Endothelial cell of umbilical vein (primary cell): ENCODE results near the gene BIN2. TPM values are rescaled to one million over a fixed set of nuclear protein-coding genes. Genes with fewer than 3 reads are reported as not detected.

Experiments used
- BruUV-seq: library from RNA; stranded (reverse); fragments of 400-500 nt; replicated peaks from 2 replicates; lab custom pipeline; 2021; lab: Mats Ljungman, UMichigan
- CTCF ChIA-PET: fragments of 300-600, 350-600 bp; sonication (Branson Sonifier 250); formaldehyde crosslinking; loops from one replicate; lab custom pipeline; 2021; ENCODE audit warnings: antibody characterized with exemption, inconsistent platforms; lab: Charles Lee
- POLR2A ChIA-PET: fragments of 300-600, 350-600 bp; sonication (Branson Sonifier 250); formaldehyde crosslinking; loops from one replicate; lab custom pipeline; 2021; ENCODE audit warnings: antibody characterized with exemption, inconsistent platforms; lab: Charles Lee
- DNase-seq: peaks from one replicate; pipeline ENCODE4 v3.0.0-alpha.2; 2011; ENCODE audit warnings: low read depth, low spot score
- FAIRE-seq: peaks from 2 replicates; lab custom pipeline; 2011; peaks lifted over from hg19 to GRCh38; lab: Jason Lieb, UNC
- H2AFZ ChIP-seq: 2 replicates; pipeline ENCODE4 v1.6.0; 2012; ENCODE audit warnings: low read depth, low read length, control low read depth, inconsistent platforms
- H3K27ac ChIP-seq: 2 replicates; pipeline ENCODE4 v1.5.1; 2011; ENCODE audit warnings: low read depth, mild to moderate bottlenecking, control low read depth, low read length, moderate library complexity; ENCODE audit not compliant: insufficient read depth
- H3K27me3 ChIP-seq, 2 experiments: 2 replicates each; pipeline versions ENCODE4 v1.6.0 to v1.6.1; 2011; ENCODE audit warnings: low read length in 2 of 2, mixed read lengths in 1 of 2; ENCODE audit not compliant: control insufficient read depth in 2 of 2, insufficient read depth in 2 of 2
- H3K36me3 ChIP-seq, 2 experiments: 2 replicates in 1 of 2; 3 replicates in 1 of 2; pipeline ENCODE4 v1.5.1; 2011; ENCODE audit warnings: low read length in 2 of 2, mild to moderate bottlenecking in 1 of 2, moderate library complexity in 1 of 2; ENCODE audit not compliant: control insufficient read depth in 2 of 2, insufficient read depth in 2 of 2; ENCODE audit errors: extremely low read depth in 1 of 2
- H3K4me1 ChIP-seq: 3 replicates; pipeline ENCODE4 v1.5.1; 2011; ENCODE audit warnings: mild to moderate bottlenecking, low read length; ENCODE audit not compliant: control insufficient read depth, insufficient read depth; ENCODE audit errors: extremely low read depth
- H3K4me2 ChIP-seq: 2 replicates; pipeline ENCODE4 v1.6.1; 2011; ENCODE audit warnings: low read length, control low read depth, mixed read lengths; ENCODE audit not compliant: insufficient read depth
- H3K4me3 ChIP-seq, 3 experiments: fragments of 200-600 bp in 1 of 3; sonication (generic), shearing (Covaris generic) in 1 of 3; replicated peaks in 1 of 3; 2 replicates each; pipeline ENCODE4 v1.5.1; 2011 to 2016; ENCODE audit warnings: control low read depth in 3 of 3, low read length in 3 of 3, mild to moderate bottlenecking in 2 of 3, inconsistent platforms in 1 of 3, low read depth in 1 of 3, moderate library complexity in 1 of 3; ENCODE audit not compliant: insufficient read depth in 1 of 3
- H3K79me2 ChIP-seq: 2 replicates; pipeline ENCODE4 v1.6.0; 2012; ENCODE audit warnings: low read length, inconsistent platforms; ENCODE audit not compliant: control insufficient read depth, insufficient read depth
- H3K9ac ChIP-seq: replicated peaks from 2 replicates; pipeline ENCODE3; 2011; ENCODE audit warnings: low read length, control low read depth; ENCODE audit not compliant: insufficient read depth; ENCODE audit errors: extremely low read depth
- H3K9me1 ChIP-seq: replicated peaks from 3 replicates; pipeline ENCODE4 v1.6.0; 2011; ENCODE audit warnings: mild to moderate bottlenecking, low read length; ENCODE audit not compliant: control insufficient read depth, insufficient read depth; ENCODE audit errors: extremely low read depth
- H3K9me3 ChIP-seq: replicated peaks from 2 replicates; pipeline ENCODE4 v1.5.1; 2012; ENCODE audit warnings: low read length, inconsistent platforms; ENCODE audit not compliant: control insufficient read depth, insufficient read depth
- H4K20me1 ChIP-seq: replicated peaks from 2 replicates; pipeline ENCODE3; 2011; ENCODE audit warnings: mild to moderate bottlenecking, low read length; ENCODE audit not compliant: control insufficient read depth, insufficient read depth; ENCODE audit errors: extremely low read depth
- EZH2 ChIP-seq: IDR thresholded peaks from 2 replicates; pipeline ENCODE4 v1.6.1; 2012; ENCODE audit warnings: borderline replicate concordance, low read depth, mild to moderate bottlenecking, moderate library complexity, low read length, inconsistent platforms; ENCODE audit not compliant: severe bottlenecking
- GATA2 ChIP-seq: IDR thresholded peaks from 2 replicates; pipeline ENCODE4 v1.7.0; 2011; ENCODE audit warnings: low read depth, mild to moderate bottlenecking, moderate library complexity, mixed read lengths, low read length; ENCODE audit not compliant: insufficient read length, insufficient read depth
- JUN ChIP-seq: IDR thresholded peaks from 2 replicates; pipeline ENCODE4 v1.6.1; 2011; ENCODE audit warnings: borderline replicate concordance, low read depth; ENCODE audit not compliant: insufficient read length, insufficient read depth
- MYC ChIP-seq: IDR thresholded peaks from one replicate; pipeline ENCODE4 v1.6.1; 2011; ENCODE audit warnings: mild to moderate bottlenecking, low read depth, low read length
- POLR2A ChIP-seq: IDR thresholded peaks from 2 replicates; pipeline ENCODE4 v1.6.1; 2012; ENCODE audit warnings: low read depth, mild to moderate bottlenecking, control low read depth, low read length
- POLR2AphosphoS5 ChIP-seq: IDR thresholded peaks from 2 replicates; pipeline ENCODE4 v1.6.1; 2012; ENCODE audit warnings: low read depth, mild to moderate bottlenecking, control low read depth, low read length, moderate library complexity; ENCODE audit not compliant: insufficient read depth
- dilution Hi-C: fragments of 300-500 bp; cut with MboI; formaldehyde crosslinking; loops from one replicate; pipeline ENCODE4 v1.15.0; 2019; ENCODE audit warnings: low sequenced_read_pairs; ENCODE audit not compliant: extremely low pct_ligation_motif_present
- intact Hi-C: fragments of 100-400 bp; cut with micrococcal nuclease; formaldehyde crosslinking; loops from one replicate; pipeline ENCODE4 v1.10.0; 2022
- polyA plus RNA-seq, 4 experiments: library from polyadenylated mRNA; depleted of rRNA in 3 of 4; stranded (reverse) in 3 of 4; unstranded in 1 of 4; fragments of >200 nt; gene quantifications; 2 replicates each; pipeline versions ENCODE4 v1.2.1 to v1.2.3, GENCODE V29; 2011 to 2012; ENCODE audit warnings: missing spikeins in 1 of 4
- total RNA-seq: library from RNA; stranded (reverse); gene quantifications from 2 replicates; pipeline ENCODE4 v1.2.3, GENCODE V29; 2021
- TF ChIP-seq, protein P1 (sequence below): IDR thresholded peaks from 2 replicates; pipeline ENCODE4 v1.6.1; 2011; ENCODE audit not compliant: insufficient read depth, insufficient read length
- TF ChIP-seq, protein P2 (sequence below), 2 donors: IDR thresholded peaks; 1 replicate in 1 of 2; 2 replicates in 1 of 2; pipeline ENCODE4 v1.5.1; 2011; ENCODE audit warnings: low read length in 2 of 2, mild to moderate bottlenecking in 2 of 2, moderate library complexity in 2 of 2, control low read depth in 1 of 2, inconsistent platforms in 1 of 2, low read depth in 1 of 2; ENCODE audit not compliant: insufficient read depth in 1 of 2; ENCODE audit errors: extremely low read depth in 1 of 2

Gene BIN2
- total and polyA plus RNA-seq, 2 donors (not counting 3 experiments of a cell fraction or from before 2014, with no cell fraction given), result not detected

DNA sequence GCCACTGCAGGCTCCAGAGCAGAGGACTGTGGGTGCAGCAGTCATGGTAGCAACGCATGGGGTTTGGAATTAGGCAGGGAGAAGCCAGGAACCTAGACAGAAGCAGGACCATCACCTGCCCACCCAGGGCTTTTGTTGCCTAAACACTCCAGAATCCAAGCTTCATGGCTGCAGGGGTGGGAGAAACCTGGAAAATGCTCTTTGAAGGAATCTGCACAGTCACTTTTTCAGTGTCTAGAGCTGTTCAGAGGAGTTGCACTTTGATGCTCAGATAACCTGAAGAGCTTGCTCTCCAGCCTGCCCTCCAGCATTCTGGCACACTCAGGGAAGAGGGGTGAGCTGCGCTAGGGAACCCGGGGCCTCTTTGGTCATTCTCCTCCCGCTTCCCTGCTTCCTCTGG lies 24.1 kb upstream of the BIN2 start:
- dilution Hi-C loops, result no loop called here
- intact Hi-C loops, result no loop called here
- TF ChIP-seq GATA2, result no peak
- no peak for TF ChIP-seq EZH2
- TF ChIP-seq, protein P1, sequence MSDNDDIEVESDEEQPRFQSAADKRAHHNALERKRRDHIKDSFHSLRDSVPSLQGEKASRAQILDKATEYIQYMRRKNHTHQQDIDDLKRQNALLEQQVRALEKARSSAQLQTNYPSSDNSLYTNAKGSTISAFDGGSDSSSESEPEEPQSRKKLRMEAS, result no peak
- TF ChIP-seq, protein P2, sequence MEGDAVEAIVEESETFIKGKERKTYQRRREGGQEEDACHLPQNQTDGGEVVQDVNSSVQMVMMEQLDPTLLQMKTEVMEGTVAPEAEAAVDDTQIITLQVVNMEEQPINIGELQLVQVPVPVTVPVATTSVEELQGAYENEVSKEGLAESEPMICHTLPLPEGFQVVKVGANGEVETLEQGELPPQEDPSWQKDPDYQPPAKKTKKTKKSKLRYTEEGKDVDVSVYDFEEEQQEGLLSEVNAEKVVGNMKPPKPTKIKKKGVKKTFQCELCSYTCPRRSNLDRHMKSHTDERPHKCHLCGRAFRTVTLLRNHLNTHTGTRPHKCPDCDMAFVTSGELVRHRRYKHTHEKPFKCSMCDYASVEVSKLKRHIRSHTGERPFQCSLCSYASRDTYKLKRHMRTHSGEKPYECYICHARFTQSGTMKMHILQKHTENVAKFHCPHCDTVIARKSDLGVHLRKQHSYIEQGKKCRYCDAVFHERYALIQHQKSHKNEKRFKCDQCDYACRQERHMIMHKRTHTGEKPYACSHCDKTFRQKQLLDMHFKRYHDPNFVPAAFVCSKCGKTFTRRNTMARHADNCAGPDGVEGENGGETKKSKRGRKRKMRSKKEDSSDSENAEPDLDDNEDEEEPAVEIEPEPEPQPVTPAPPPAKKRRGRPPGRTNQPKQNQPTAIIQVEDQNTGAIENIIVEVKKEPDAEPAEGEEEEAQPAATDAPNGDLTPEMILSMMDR (IDR thresholded peaks at IDR 0.05; ENCODE audit: extremely low read depth in 1 of 2, insufficient read depth in 1 of 2, low read depth in 1 of 2, low read length in 2 of 2), result no peak
- no peak for TF ChIP-seq JUN
- TF ChIP-seq MYC, result no peak
- TF ChIP-seq POLR2AphosphoS5, result no peak
- no peak for TF ChIP-seq POLR2A
- POLR2A ChIA-PET, result no interaction called here
- H3K36me3 ChIP-seq, result no peaks in the 10 kb centered on the region
- no peak overlapping the region for H2AFZ ChIP-seq
- no peak overlapping the region for H3K4me2 ChIP-seq
- no peaks in the 10 kb centered on the region for H4K20me1 ChIP-seq
- H3K9me3 ChIP-seq, result no peaks in the 10 kb centered on the region
- no peak overlapping the region for H3K27ac ChIP-seq
- no peaks in the 10 kb centered on the region for H3K9me1 ChIP-seq
- no TSS peak for BruUV-seq
- no peaks in the 10 kb centered on the region for H3K4me1 ChIP-seq
- H3K4me3 ChIP-seq, result no peak overlapping the region
- H3K27me3 ChIP-seq, result no peaks in the 10 kb centered on the region
- CTCF ChIA-PET, result interaction anchor here (1.0 kb wide), 2 partner anchors 30 to 361 kb away, joined by 3 read pairs; no protein-coding TSS in a partner anchor
- DNase-seq, result no peak
- FAIRE-seq, result no peak
- H3K9ac ChIP-seq, result no peak overlapping the region
- H3K79me2 ChIP-seq, result no peaks in the 10 kb centered on the region
